A549 treated with Hydrocortisone at 1 μM for 4 hours (cell line): ENCODE data around the gene RBM8A. TPM values are rescaled to one million over a fixed set of nuclear protein-coding genes. Genes with fewer than 3 reads are reported as not detected.

Source experiments
- total RNA-seq: library from RNA; stranded (reverse); fragments of 200-300 nt; extraction: Qiagen RNA extraction; gene quantifications from 5 replicates; pipeline ENCODE4 v1.2.3, GENCODE V29; 2022

The RBM8A gene
- total RNA-seq: 218 to 249 TPM (median 223 TPM) in 5 replicates

DNA sequence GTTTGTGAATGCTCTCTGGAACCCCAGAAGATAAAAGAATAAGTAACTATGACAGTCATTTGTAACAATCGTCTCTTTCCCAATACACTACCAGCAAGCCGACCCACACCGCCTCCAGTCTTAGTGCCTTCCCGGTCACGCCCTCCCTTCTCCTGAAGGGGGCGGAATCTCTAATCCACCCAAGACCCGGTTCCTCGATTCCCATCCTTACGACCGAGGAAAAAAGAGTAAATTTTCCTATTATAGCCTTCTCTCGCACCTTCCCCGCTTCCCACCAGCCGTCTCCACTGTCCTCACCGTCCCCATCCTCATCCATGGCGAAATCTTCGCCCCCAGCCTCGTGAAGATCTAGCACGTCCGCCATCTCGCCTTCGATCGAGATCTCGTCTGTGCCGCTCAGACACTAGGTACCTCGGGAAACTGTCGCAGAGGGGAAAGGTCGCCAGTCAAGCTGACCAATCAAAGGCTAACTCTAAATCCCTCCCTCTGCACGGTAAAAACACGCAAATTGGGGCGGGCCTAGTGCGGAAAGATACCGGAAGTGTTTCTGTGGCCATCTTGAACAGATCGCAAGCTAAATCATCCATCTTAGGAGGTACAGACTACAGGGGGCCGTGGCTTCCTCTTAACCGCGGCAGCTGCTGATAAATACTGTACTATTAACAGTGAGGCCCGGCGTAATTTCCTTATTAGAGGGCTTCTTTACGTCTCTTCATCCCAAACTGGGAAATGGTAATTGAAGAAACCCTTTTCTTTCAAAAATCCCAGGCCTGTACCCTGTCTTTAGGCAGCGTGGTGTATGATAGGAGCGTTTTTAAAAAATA is at the start of gene RBM8A:
RBM8A (minus strand) TSS at position 422 of the 824 bp plus-strand sequence; CDS start at position 364, 58 bp downstream.

GRCh38 chr1:145964328-145965118 is 37.2 kb upstream of the RBM8A start, which contains the start of the genes ANKRD34A and POLR3GL:
ANKRD34A (minus strand) TSS chr1:145964575; CDS start chr1:145961759, 2,816 bp downstream.
POLR3GL (plus strand) TSS chr1:145964690; CDS start chr1:145974866, 10,176 bp downstream.

GRCh38 chr1:145957443-145958319 is 30.4 kb upstream of the RBM8A start, which contains the start of gene LIX1L:
LIX1L (minus strand) TSS chr1:145958017; CDS start chr1:145957927, 90 bp downstream.

GRCh38 chr1:145918144-145918991 is 8.9 kb downstream of the RBM8A start, which contains the start of gene PEX11B:
PEX11B (minus strand) TSS chr1:145918717; CDS start chr1:145918688, 29 bp downstream.

GRCh38 chr1:145885738-145886287 is 41.5 kb downstream of the RBM8A start, which contains the start of gene ANKRD35:
ANKRD35 (minus strand) TSS chr1:145885866; CDS start chr1:145885758, 108 bp downstream.

Other genes with a start within 250 kb of the RBM8A start
- gene PDZK1, start 220.1 kb downstream of the RBM8A start, total RNA-seq: 0.59 to 1.2 TPM (median 0.90 TPM) in 5 replicates
- 0.08 TPM in 1 of 5 replicates, not detected in the others for gene CD160, start 208.0 kb downstream of the RBM8A start, total RNA-seq
- gene RNF115, start 103.4 kb downstream of the RBM8A start, total RNA-seq: 11.2 to 13.9 TPM (median 13.5 TPM) in 5 replicates
- gene POLR3C, start 103.3 kb downstream of the RBM8A start, total RNA-seq: 34.7 to 43.8 TPM (median 38.0 TPM) in 5 replicates
- gene NUDT17, start 81.9 kb downstream of the RBM8A start, total RNA-seq: 6.5 to 8.0 TPM (median 7.1 TPM) in 5 replicates
- 38.1 to 48.3 TPM (median 41.7 TPM) in 5 replicates for gene PIAS3, start 68.4 kb downstream of the RBM8A start, total RNA-seq
- gene ANKRD35, start 41.6 kb downstream of the RBM8A start, total RNA-seq: 0.03 to 0.08 TPM (median 0.05 TPM) in 5 replicates
- gene ITGA10, start 17.4 kb downstream of the RBM8A start, total RNA-seq: 1.4 to 2.1 TPM (median 2.0 TPM) in 5 replicates
- gene PEX11B, start 8.8 kb downstream of the RBM8A start, total RNA-seq: 32.2 to 39.7 TPM (median 37.6 TPM) in 5 replicates
- gene LIX1L, start 30.5 kb upstream of the RBM8A start, total RNA-seq: 11.1 to 17.0 TPM (median 12.6 TPM) in 5 replicates
- gene ANKRD34A, start 37.1 kb upstream of the RBM8A start, total RNA-seq: 0.18 to 0.53 TPM (median 0.27 TPM) in 5 replicates
- 11.1 to 13.3 TPM (median 12.1 TPM) in 5 replicates for gene POLR3GL, start 37.2 kb upstream of the RBM8A start, total RNA-seq
- 0.21 to 0.56 TPM (median 0.50 TPM) in 5 replicates for gene TXNIP, start 69.1 kb upstream of the RBM8A start, total RNA-seq
- not detected in 5 replicates for gene HJV, start 94.3 kb upstream of the RBM8A start, total RNA-seq
- gene NBPF10, start 217.3 kb upstream of the RBM8A start, total RNA-seq: 0.86 to 1.3 TPM (median 1.1 TPM) in 5 replicates